ENCODE measurements around the gene NTM. TPM values are rescaled to one million over a fixed set of nuclear protein-coding genes. Genes with fewer than 3 reads are reported as not detected.

NTM gene
- total RNA-seq, 1 donor: not detected

GRCh38 chr11:131756479-131757110, 386.2 kb downstream of the NTM start:
- no peak for DNase-seq (ENCODE audit: low read depth in 2 of 3, low spot score in 2 of 3)

GRCh38 chr11:131758726-131759125, 388.3 kb downstream of the NTM start:
- DNase-seq (ENCODE audit: low read depth in 2 of 3, low spot score in 2 of 3): no peak

- no peak for DNase-seq (ENCODE audit: low read depth in 2 of 3, low spot score in 2 of 3)
These were observed 388.7 kb downstream of the NTM start for GRCh38 chr11:131759140-131759539.

GRCh38 chr11:131760091-131761061, 390.0 kb downstream of the NTM start:
- no peak for DNase-seq (ENCODE audit: low read depth in 2 of 3, low spot score in 2 of 3)

- no peak for DNase-seq (ENCODE audit: low read depth in 2 of 3, low spot score in 2 of 3)
These were observed 392.1 kb downstream of the NTM start for GRCh38 chr11:131762346-131763110.

GRCh38 chr11:131763193-131763890, 392.9 kb downstream of the NTM start:
- no peak for DNase-seq (ENCODE audit: low read depth in 2 of 3, low spot score in 2 of 3)

GRCh38 chr11:131764126-131764525, 393.7 kb downstream of the NTM start:
- DNase-seq (ENCODE audit: low read depth in 2 of 3, low spot score in 2 of 3): no peak

- no peak for DNase-seq (ENCODE audit: low read depth in 2 of 3, low spot score in 2 of 3)
These were observed 394.2 kb downstream of the NTM start for GRCh38 chr11:131764649-131765048.

- DNase-seq (ENCODE audit: low read depth in 2 of 3, low spot score in 2 of 3): no peak
These were observed 396.2 kb downstream of the NTM start for GRCh38 chr11:131766637-131767036.

- DNase-seq (ENCODE audit: low read depth in 2 of 3, low spot score in 2 of 3): no peak
These were observed 397.0 kb downstream of the NTM start for GRCh38 chr11:131767421-131767820.

- DNase-seq (ENCODE audit: low read depth in 2 of 3, low spot score in 2 of 3): no peak
These were observed 400.4 kb downstream of the NTM start for GRCh38 chr11:131770801-131771200.

GRCh38 chr11:131771471-131771870, 401.1 kb downstream of the NTM start:
- DNase-seq (ENCODE audit: low read depth in 2 of 3, low spot score in 2 of 3): no peak

GRCh38 chr11:131773626-131774025, 403.2 kb downstream of the NTM start:
- DNase-seq (ENCODE audit: low read depth in 2 of 3, low spot score in 2 of 3): no peak

GRCh38 chr11:131776211-131776610, 405.8 kb downstream of the NTM start:
- no peak for DNase-seq (ENCODE audit: low read depth in 2 of 3, low spot score in 2 of 3)

GRCh38 chr11:131785801-131786200, 415.4 kb downstream of the NTM start:
- no peak for DNase-seq (ENCODE audit: low read depth in 2 of 3, low spot score in 2 of 3)

GRCh38 chr11:131787119-131787518, 416.7 kb downstream of the NTM start:
- no peak for DNase-seq (ENCODE audit: low read depth in 2 of 3, low spot score in 2 of 3)

GRCh38 chr11:131790586-131790985, 420.2 kb downstream of the NTM start:
- DNase-seq (ENCODE audit: low read depth in 2 of 3, low spot score in 2 of 3): no peak

- no peak for DNase-seq (ENCODE audit: low read depth in 2 of 3, low spot score in 2 of 3)
These were observed 421.8 kb downstream of the NTM start for GRCh38 chr11:131792243-131792642.

- no peak for DNase-seq (ENCODE audit: low read depth in 2 of 3, low spot score in 2 of 3)
These were observed 425.7 kb downstream of the NTM start for GRCh38 chr11:131796089-131796488.

- no peak for DNase-seq (ENCODE audit: low read depth in 2 of 3, low spot score in 2 of 3)
These were observed 426.1 kb downstream of the NTM start for GRCh38 chr11:131796541-131796940.

GRCh38 chr11:131800452-131800851, 430.0 kb downstream of the NTM start:
- no peak for DNase-seq (ENCODE audit: low read depth in 2 of 3, low spot score in 2 of 3)

Measured in hematopoietic multipotent progenitor cell (in vitro differentiated cells).